Osteoblast (primary cell): ENCODE measurements around the gene AVP. TPM values are rescaled to one million over a fixed set of nuclear protein-coding genes. Genes with fewer than 3 reads are reported as not detected.

Source experiments
- DNase-seq: peaks from one replicate; pipeline ENCODE4 v3.0.0; 2011; ENCODE audit warnings: low spot score, mixed read lengths; ENCODE audit not compliant: insufficient read length; ENCODE audit errors: missing footprints
- H2AFZ ChIP-seq: 2 replicates; pipeline ENCODE4 v1.6.0; 2011; ENCODE audit warnings: mild to moderate bottlenecking, low read length
- H3K27ac ChIP-seq: 2 replicates; pipeline ENCODE4 v1.5.1; 2011; ENCODE audit warnings: mild to moderate bottlenecking, low read depth, low read length, moderate library complexity
- H3K27me3 ChIP-seq: 2 replicates; pipeline ENCODE4 v1.6.0; 2012; ENCODE audit warnings: mild to moderate bottlenecking, control low read depth, inconsistent platforms, low read length, moderate library complexity; ENCODE audit not compliant: insufficient read depth
- H3K36me3 ChIP-seq: 2 replicates; pipeline ENCODE4 v1.5.1; 2011; ENCODE audit warnings: mild to moderate bottlenecking, low read length, control low read depth, moderate library complexity; ENCODE audit not compliant: insufficient read depth
- H3K4me1 ChIP-seq: 2 replicates; pipeline ENCODE4 v1.5.1; 2011; ENCODE audit warnings: mild to moderate bottlenecking, low read length, control low read depth, moderate library complexity; ENCODE audit not compliant: insufficient read depth
- H3K4me2 ChIP-seq: 2 replicates; pipeline ENCODE4 v1.6.0; 2011; ENCODE audit warnings: mild to moderate bottlenecking, low read length; ENCODE audit not compliant: insufficient read depth
- H3K4me3 ChIP-seq: fragments of 200-600 bp; sonication (generic); 3 replicates; pipeline ENCODE4 v1.5.1; 2012; ENCODE audit warnings: mild to moderate bottlenecking, low read length, inconsistent platforms; ENCODE audit not compliant: insufficient read depth
- H3K79me2 ChIP-seq: 2 replicates; pipeline ENCODE4 v1.6.0; 2012; ENCODE audit warnings: mild to moderate bottlenecking, low read length, control low read depth, inconsistent platforms; ENCODE audit not compliant: insufficient read depth
- H3K9me3 ChIP-seq: 2 replicates; pipeline ENCODE4 v1.5.1; 2011; ENCODE audit warnings: low read depth, low read length, control low read depth
- H4K20me1 ChIP-seq: 2 replicates; pipeline ENCODE4 v1.6.0; 2012; ENCODE audit warnings: mild to moderate bottlenecking, low read length, control low read depth; ENCODE audit not compliant: insufficient read depth
- CTCF ChIP-seq: IDR thresholded peaks from 2 replicates; pipeline ENCODE4 v1.5.1; 2011; ENCODE audit warnings: mild to moderate bottlenecking, low read depth, low read length, moderate library complexity; ENCODE audit errors: extremely low read depth
- total RNA-seq: library from RNA; depleted of rRNA; stranded (reverse); fragments of >200 nt; gene quantifications from 2 replicates; pipeline ENCODE4 v1.2.3, GENCODE V29; 2012

The AVP gene
- total RNA-seq, 1 donor: not detected

GRCh38 chr20:3041854-3042409, 42.6 kb downstream of the AVP start:
- Histone ChIP-seq H3K4me1 (peaks cover 14% of the 10 kb centered on the region), H3K27ac (no peak overlapping the region), H3K36me3 (peaks cover 12% of the 10 kb centered on the region), H2AFZ (no peak overlapping the region), H4K20me1 (no peaks in the 10 kb centered on the region), H3K4me2 (peak overlapping the region; percentile 55), H3K9me3 (no peaks in the 10 kb centered on the region), H3K79me2 (peaks cover 6% of the 10 kb centered on the region), H3K27me3 (no peaks in the 10 kb centered on the region), H3K4me3 (peak overlapping the region; percentile 26)
- TF ChIP-seq CTCF: no peak
- no peak for DNase-seq

- H3K36me3 ChIP-seq: peaks cover 20% of the 10 kb centered on the region
- H3K79me2 ChIP-seq: no peaks in the 10 kb centered on the region
- no peaks in the 10 kb centered on the region for H3K27me3 ChIP-seq
- H3K9me3 ChIP-seq: no peaks in the 10 kb centered on the region
- no peak overlapping the region for H3K4me2 ChIP-seq
- H4K20me1 ChIP-seq: no peaks in the 10 kb centered on the region
- H2AFZ ChIP-seq: no peak overlapping the region
- TF ChIP-seq CTCF: no peak
- peaks cover 10% of the 10 kb centered on the region for H3K4me1 ChIP-seq
- DNase-seq: no peak
- no peak overlapping the region for H3K27ac ChIP-seq
- H3K4me3 ChIP-seq: no peak overlapping the region
Measured at GRCh38 chr20:3040086-3040485, 44.4 kb downstream of the AVP start.

GRCh38 chr20:3039426-3039825, 45.1 kb downstream of the AVP start:
- Histone ChIP-seq H3K4me3 (no peak overlapping the region), H3K27ac (no peak overlapping the region), H4K20me1 (no peaks in the 10 kb centered on the region), H3K9me3 (no peaks in the 10 kb centered on the region), H2AFZ (no peak overlapping the region), H3K79me2 (no peaks in the 10 kb centered on the region), H3K4me2 (no peak overlapping the region), H3K4me1 (peaks cover 10% of the 10 kb centered on the region), H3K27me3 (no peaks in the 10 kb centered on the region), H3K36me3 (peaks cover 20% of the 10 kb centered on the region)
- DNase-seq: no peak
- no peak for TF ChIP-seq CTCF

GRCh38 chr20:3038454-3038853, 46.1 kb downstream of the AVP start:
- TF ChIP-seq CTCF: no peak
- peaks cover 23% of the 10 kb centered on the region for H3K36me3 ChIP-seq
- DNase-seq: no peak
- peaks cover 10% of the 10 kb centered on the region for H3K4me1 ChIP-seq
- no peak overlapping the region for H3K27ac ChIP-seq
- H4K20me1 ChIP-seq: no peaks in the 10 kb centered on the region
- no peaks in the 10 kb centered on the region for H3K27me3 ChIP-seq
- no peak overlapping the region for H3K4me2 ChIP-seq
- no peaks in the 10 kb centered on the region for H3K9me3 ChIP-seq
- no peak overlapping the region for H2AFZ ChIP-seq
- no peaks in the 10 kb centered on the region for H3K79me2 ChIP-seq
- H3K4me3 ChIP-seq: no peak overlapping the region
